K562 (cell line): ENCODE data around the gene MLANA. TPM values are rescaled to one million over a fixed set of nuclear protein-coding genes. Genes with fewer than 3 reads are reported as not detected.
A peak's percentile ranks its signal among the peaks of the same experiment; 100 is the strongest.

ENCODE experiments used
- ATAC-seq: fragments of 200-7000 bp; cut with Tn5 transposase; 3 replicates; pipeline ENCODE4 v1.9.1; 2020; ENCODE audit warnings: moderate library complexity
- BruUV-seq: library from RNA; stranded (reverse); fragments of 400-500 nt; replicated peaks from 2 replicates; lab custom pipeline; 2021; lab: Mats Ljungman, UMichigan
- CTCF ChIA-PET: fragments of 300-600 bp; formaldehyde crosslinking; extraction: SDS; loops from one replicate; lab custom pipeline; 2021; ENCODE audit warnings: low intra/inter-chr PET ratio; lab: Yijun Ruan, JAX
- POLR2A ChIA-PET: fragments of 300-600, 350-650 bp; sonication (Branson Sonifier 250); formaldehyde crosslinking; extraction: SDS; loops from one replicate; lab custom pipeline; 2021; ENCODE audit warnings: antibody characterized with exemption, inconsistent platforms; lab: Yijun Ruan, JAX
- DNase-seq, 4 experiments: peaks; one replicate each; pipeline versions ENCODE4 v3.0.0 to v3.0.0-alpha.2; 2011 to 2018; ENCODE audit warnings: low spot score in 3 of 4, mixed read lengths in 3 of 4; ENCODE audit errors: extremely low read depth in 1 of 4
- FAIRE-seq: peaks from 2 replicates; lab custom pipeline; 2011; peaks lifted over from hg19 to GRCh38; lab: Jason Lieb, UNC
- H2AFZ ChIP-seq: 2 replicates; pipeline ENCODE4 v1.6.0; 2011; ENCODE audit warnings: low read depth, low read length, control low read depth, inconsistent platforms
- H3K27ac ChIP-seq: fragments of 200-600 bp; 3 replicates; pipeline ENCODE4 v1.8.0; 2011; ENCODE audit warnings: low read depth, mild to moderate bottlenecking, control low read depth, inconsistent platforms, low read length, moderate library complexity, mixed read lengths; ENCODE audit errors: extremely low read depth
- H3K27me3 ChIP-seq, 2 experiments: fragments of 300-600 bp in 1 of 2; 2 replicates in 1 of 2; 3 replicates in 1 of 2; pipeline versions ENCODE4 v1.6.0 to v1.8.0; 2011; ENCODE audit warnings: inconsistent platforms in 2 of 2, low read length in 2 of 2, mild to moderate bottlenecking in 1 of 2, mixed read lengths in 1 of 2, moderate library complexity in 1 of 2; ENCODE audit not compliant: control insufficient read depth in 2 of 2, insufficient read depth in 2 of 2
- H3K36me3 ChIP-seq: fragments of 300-600 bp; 3 replicates; pipeline ENCODE4 v1.8.0; 2011; ENCODE audit warnings: mild to moderate bottlenecking, low read length, inconsistent platforms; ENCODE audit not compliant: control insufficient read depth, insufficient read depth
- H3K4me1 ChIP-seq, 2 experiments: fragments of 200-600 bp in 1 of 2; replicated peaks in 1 of 2; 2 replicates in 1 of 2; 3 replicates in 1 of 2; pipeline versions ENCODE4 v1.5.1 to v1.8.0; 2011; ENCODE audit warnings: inconsistent platforms in 2 of 2, low read length in 2 of 2, mild to moderate bottlenecking in 1 of 2, mixed read lengths in 1 of 2, moderate library complexity in 1 of 2; ENCODE audit not compliant: control insufficient read depth in 2 of 2, insufficient read depth in 2 of 2
- H3K4me2 ChIP-seq: 2 replicates; pipeline ENCODE4 v1.6.1; 2011; ENCODE audit warnings: low read length, control low read depth, inconsistent platforms, mixed read lengths; ENCODE audit not compliant: insufficient read depth
- H3K4me3 ChIP-seq: fragments of 200-600 bp; sonication (generic), shearing (Covaris generic); 2 replicates; pipeline ENCODE4 v1.5.1; 2016; ENCODE audit warnings: control low read depth, inconsistent platforms
- H3K79me2 ChIP-seq: fragments of 200-600 bp; 3 replicates; pipeline ENCODE4 v1.8.0; 2011; ENCODE audit warnings: low read length, inconsistent platforms; ENCODE audit not compliant: control insufficient read depth, insufficient read depth
- H3K9ac ChIP-seq, 2 experiments: 2 replicates each; pipeline versions ENCODE4 v1.6.0 to v1.6.1; 2011; ENCODE audit warnings: low read depth in 2 of 2, low read length in 2 of 2, control low read depth in 1 of 2, inconsistent platforms in 1 of 2, mild to moderate bottlenecking in 1 of 2, mixed read lengths in 1 of 2; ENCODE audit not compliant: insufficient read depth in 1 of 2
- H3K9me1 ChIP-seq: one replicate; pipeline ENCODE4 v1.6.0; 2011; ENCODE audit warnings: inconsistent platforms, mild to moderate bottlenecking, low read length, moderate library complexity; ENCODE audit not compliant: control insufficient read depth, insufficient read depth
- H3K9me3 ChIP-seq: replicated peaks from 2 replicates; pipeline ENCODE4 v1.5.1; 2011; ENCODE audit warnings: low read depth, low read length, inconsistent platforms; ENCODE audit not compliant: control insufficient read depth, insufficient read depth
- H4K20me1 ChIP-seq: replicated peaks from 2 replicates; pipeline ENCODE4 v1.6.1; 2011; ENCODE audit warnings: low read length, inconsistent platforms, mixed read lengths; ENCODE audit not compliant: control insufficient read depth, insufficient read depth
- IFI16 ChIP-seq: fragments of 250-450 bp; sonication (Bioruptor Pico); IDR thresholded peaks from 2 replicates; pipeline ENCODE4 v2.1.2; 2022; ENCODE audit warnings: mild to moderate bottlenecking, inconsistent platforms
- RAD21 ChIP-seq, 2 experiments: fragments of 250-450 bp in 1 of 2; fragments of 450-650 bp in 1 of 2; sonication (Bioruptor Pico) in 1 of 2; formaldehyde crosslinking in 1 of 2; IDR thresholded peaks in 1 of 2; conservative IDR thresholded peaks in 1 of 2; 2 replicates each; pipeline versions ENCODE4 v1.4.0 to v1.8.0; 2020 to 2022; ENCODE audit warnings: mild to moderate bottlenecking in 2 of 2, moderate library complexity in 1 of 2
- WGBS: fragments of 100-300 bp; shearing (Covaris generic); methylation state at CpG from one replicate; pipeline ENCODE4 v1.1.6; 2016; ENCODE audit warnings: low coverage, mixed read lengths; ENCODE audit not compliant: insufficient coverage; ENCODE audit errors: missing lambda C conversion rate; 5-methylcytosine and 5-hydroxymethylcytosine counted together
- in situ Hi-C: fragments of 300-500 bp; cut with MboI; formaldehyde crosslinking; loops from 4 replicates; pipeline ENCODE4 v1.15.0; 2018; ENCODE audit warnings: inconsistent platforms, mixed read lengths
- intact Hi-C: fragments of 100-400 bp; cut with micrococcal nuclease; formaldehyde crosslinking; loops from 2 replicates; pipeline ENCODE4 v1.14.2; 2022
- polyA plus RNA-seq, 8 experiments: library from polyadenylated mRNA; depleted of rRNA in 4 of 8; stranded (reverse) in 5 of 8; unstranded in 3 of 8; fragments of >200 nt; fragmentation: Nextera tagmentation in 2 of 8; fragmentation: Illumina TruSeq in 1 of 8; extraction: Ambion mirVana in 2 of 8; extraction: Trizol in 1 of 8; gene quantifications; 2 replicates each; pipeline versions ENCODE4 v1.2.1 to v1.2.3, GENCODE V29; 2011 to 2014; ENCODE audit warnings: inconsistent platforms in 1 of 8, missing spikeins in 1 of 8
- total RNA-seq, 7 experiments: library from RNA; depleted of rRNA in 6 of 7; stranded (reverse); fragments of >200 nt in 6 of 7; fragmentation: Illumina TruSeq in 2 of 7; extraction: Trizol in 2 of 7; gene quantifications; 2 replicates each; pipeline versions ENCODE4 v1.2.1 to v1.2.3, GENCODE V29; 2011 to 2021; ENCODE audit warnings: low replicate concordance in 1 of 7
- TF ChIP-seq, protein P1 (sequence below), 2 experiments: fragments of 450-650 bp; formaldehyde crosslinking in 1 of 2; IDR thresholded peaks; 2 replicates each; pipeline versions ENCODE4 v1.4.0 to v1.6.1; 2014 to 2020; ENCODE audit warnings: mild to moderate bottlenecking in 2 of 2, borderline replicate concordance in 1 of 2, low read depth in 1 of 2
- TF ChIP-seq, protein P2 (sequence below), 3 experiments: IDR thresholded peaks in 2 of 3; conservative IDR thresholded peaks in 1 of 3; 2 replicates each; pipeline ENCODE4 v1.5.1; 2011 to 2012; ENCODE audit warnings: low read length in 3 of 3, mild to moderate bottlenecking in 3 of 3, control low read depth in 2 of 3, improper control_type of control experiment in 1 of 3, inconsistent platforms in 1 of 3, low read depth in 1 of 3, mixed read lengths in 1 of 3, moderate library complexity in 1 of 3; ENCODE audit not compliant: insufficient read depth in 2 of 3

The MLANA gene
- total and polyA plus RNA-seq, 9 of the 15 experiments (the other 6 are each of a cell fraction or from before 2014, with no cell fraction given) = not detected

DNA sequence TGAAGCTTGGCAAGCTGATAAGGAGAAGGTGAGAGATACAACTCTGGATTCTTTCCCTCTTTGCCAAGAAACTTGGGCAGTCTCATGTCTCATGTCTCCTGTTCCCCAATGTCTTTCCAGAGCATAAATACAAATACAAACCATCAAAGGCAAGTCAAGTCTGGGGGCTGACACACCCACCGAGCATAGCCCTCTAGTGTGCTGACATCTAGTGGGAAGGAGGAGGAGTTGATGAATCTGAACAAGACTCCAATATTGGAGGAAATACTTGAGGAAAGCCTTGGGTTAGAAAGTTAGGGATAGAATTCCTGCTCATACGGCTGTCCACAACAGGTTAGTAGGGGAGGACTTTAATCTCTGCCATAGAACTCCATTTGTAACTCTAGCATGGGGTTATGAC, 8.6 kb downstream of the MLANA start:
- Histone ChIP-seq H3K9me3 (no peaks in the 10 kb centered on the region), H3K4me3 (no peak overlapping the region), H3K27ac (no peak overlapping the region), H3K4me1 (no peaks in the 10 kb centered on the region; a peak in 2 of 5 replicates), H3K4me2 (no peak overlapping the region), H4K20me1 (no peaks in the 10 kb centered on the region), H3K27me3 (no peaks in the 10 kb centered on the region), H3K9ac (no peak overlapping the region)
- 6% methylated on average over 2 of the region's 2 CpGs for WGBS
- DNase-seq = peak in 2 of 4 experiments; percentile 37 to 42
- CTCF ChIA-PET = interaction anchor here (0.6 to 1.1 kb wide), 3 partner anchors 13 to 232 kb away, joined by 3 to 4 read pairs (median 3); no protein-coding TSS in a partner anchor
- FAIRE-seq = peak; percentile 78
- POLR2A ChIA-PET = no interaction called here
- TF ChIP-seq, protein P1, sequence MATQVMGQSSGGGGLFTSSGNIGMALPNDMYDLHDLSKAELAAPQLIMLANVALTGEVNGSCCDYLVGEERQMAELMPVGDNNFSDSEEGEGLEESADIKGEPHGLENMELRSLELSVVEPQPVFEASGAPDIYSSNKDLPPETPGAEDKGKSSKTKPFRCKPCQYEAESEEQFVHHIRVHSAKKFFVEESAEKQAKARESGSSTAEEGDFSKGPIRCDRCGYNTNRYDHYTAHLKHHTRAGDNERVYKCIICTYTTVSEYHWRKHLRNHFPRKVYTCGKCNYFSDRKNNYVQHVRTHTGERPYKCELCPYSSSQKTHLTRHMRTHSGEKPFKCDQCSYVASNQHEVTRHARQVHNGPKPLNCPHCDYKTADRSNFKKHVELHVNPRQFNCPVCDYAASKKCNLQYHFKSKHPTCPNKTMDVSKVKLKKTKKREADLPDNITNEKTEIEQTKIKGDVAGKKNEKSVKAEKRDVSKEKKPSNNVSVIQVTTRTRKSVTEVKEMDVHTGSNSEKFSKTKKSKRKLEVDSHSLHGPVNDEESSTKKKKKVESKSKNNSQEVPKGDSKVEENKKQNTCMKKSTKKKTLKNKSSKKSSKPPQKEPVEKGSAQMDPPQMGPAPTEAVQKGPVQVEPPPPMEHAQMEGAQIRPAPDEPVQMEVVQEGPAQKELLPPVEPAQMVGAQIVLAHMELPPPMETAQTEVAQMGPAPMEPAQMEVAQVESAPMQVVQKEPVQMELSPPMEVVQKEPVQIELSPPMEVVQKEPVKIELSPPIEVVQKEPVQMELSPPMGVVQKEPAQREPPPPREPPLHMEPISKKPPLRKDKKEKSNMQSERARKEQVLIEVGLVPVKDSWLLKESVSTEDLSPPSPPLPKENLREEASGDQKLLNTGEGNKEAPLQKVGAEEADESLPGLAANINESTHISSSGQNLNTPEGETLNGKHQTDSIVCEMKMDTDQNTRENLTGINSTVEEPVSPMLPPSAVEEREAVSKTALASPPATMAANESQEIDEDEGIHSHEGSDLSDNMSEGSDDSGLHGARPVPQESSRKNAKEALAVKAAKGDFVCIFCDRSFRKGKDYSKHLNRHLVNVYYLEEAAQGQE (IDR thresholded peaks at IDR 0.05; ENCODE audit: borderline replicate concordance) = peak; percentile 37; the same call in 1 of the 2 replicates
- TF ChIP-seq, protein P1 (CRISPR knock-in tag; IDR thresholded peaks at IDR 0.05; ENCODE audit: low read depth) = no peak
- TF ChIP-seq, protein P2, sequence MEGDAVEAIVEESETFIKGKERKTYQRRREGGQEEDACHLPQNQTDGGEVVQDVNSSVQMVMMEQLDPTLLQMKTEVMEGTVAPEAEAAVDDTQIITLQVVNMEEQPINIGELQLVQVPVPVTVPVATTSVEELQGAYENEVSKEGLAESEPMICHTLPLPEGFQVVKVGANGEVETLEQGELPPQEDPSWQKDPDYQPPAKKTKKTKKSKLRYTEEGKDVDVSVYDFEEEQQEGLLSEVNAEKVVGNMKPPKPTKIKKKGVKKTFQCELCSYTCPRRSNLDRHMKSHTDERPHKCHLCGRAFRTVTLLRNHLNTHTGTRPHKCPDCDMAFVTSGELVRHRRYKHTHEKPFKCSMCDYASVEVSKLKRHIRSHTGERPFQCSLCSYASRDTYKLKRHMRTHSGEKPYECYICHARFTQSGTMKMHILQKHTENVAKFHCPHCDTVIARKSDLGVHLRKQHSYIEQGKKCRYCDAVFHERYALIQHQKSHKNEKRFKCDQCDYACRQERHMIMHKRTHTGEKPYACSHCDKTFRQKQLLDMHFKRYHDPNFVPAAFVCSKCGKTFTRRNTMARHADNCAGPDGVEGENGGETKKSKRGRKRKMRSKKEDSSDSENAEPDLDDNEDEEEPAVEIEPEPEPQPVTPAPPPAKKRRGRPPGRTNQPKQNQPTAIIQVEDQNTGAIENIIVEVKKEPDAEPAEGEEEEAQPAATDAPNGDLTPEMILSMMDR (IDR thresholded peaks at IDR 0.05 in 2 of 3, conservative IDR thresholded peaks at IDR 0.05 in 1 of 3; ENCODE audit: insufficient read depth in 2 of 3, low read depth in 1 of 3, low read length in 3 of 3) = peak; percentile 38 to 48 (median 41); a peak in 5 of 6 replicates
- TF ChIP-seq IFI16 (CRISPR knock-in tag) (no peak), RAD21 (CRISPR knock-in tag; conservative IDR thresholded peaks at IDR 0.05 in 1 of 2, IDR thresholded peaks at IDR 0.05 in 1 of 2) (peak; percentile 42 to 58)
- TF ChIP-seq, all 486 proteins: peak for 3
- Histone ChIP-seq H3K79me2 (no peaks in the 10 kb centered on the region), H2AFZ (no peak overlapping the region), H3K9me1 (no peaks in the 10 kb centered on the region), H3K36me3 (no peaks in the 10 kb centered on the region)
- no TSS peak for BruUV-seq
- intact Hi-C loops (no loop called here), in situ Hi-C loops (loop anchor here (25.0 kb wide), 1 partner anchor 413 kb away; no protein-coding TSS in a partner anchor)
- peak; percentile 64 for ATAC-seq
